CD4-positive, alpha-beta T cell (primary cell): ENCODE results near the gene PTPRN2. TPM values are rescaled to one million over a fixed set of nuclear protein-coding genes. Genes with fewer than 3 reads are reported as not detected.

Source experiments
- ATAC-seq: fragments of 200-7000 bp; cut with Tn5 transposase; one replicate; pipeline ENCODE4 v1.10.0; 2022; ENCODE audit warnings: mild to moderate bottlenecking; ENCODE audit not compliant: poor library complexity
- CTCF ChIA-PET: fragments of 350-600 bp; sonication (Branson Sonifier 250); formaldehyde crosslinking; loops from one replicate; lab custom pipeline; 2021; ENCODE audit warnings: antibody characterized with exemption, inconsistent platforms; lab: Charles Lee
- POLR2A ChIA-PET: fragments of 350-600 bp; sonication (Branson Sonifier 250); formaldehyde crosslinking; loops from one replicate; lab custom pipeline; 2021; ENCODE audit warnings: antibody characterized with exemption, inconsistent platforms; lab: Charles Lee
- DNase-seq, 14 experiments: peaks; one replicate each; pipeline ENCODE4 v3.0.0-alpha.2; 2013 to 2020; ENCODE audit warnings: mixed read lengths in 2 of 14
- H3K27ac ChIP-seq, 2 donors: one replicate each; pipeline versions ENCODE4 v1.5.1 to v1.7.0; 2013; ENCODE audit warnings: low read length in 2 of 2, low read depth in 1 of 2, mild to moderate bottlenecking in 1 of 2
- H3K27me3 ChIP-seq, 2 experiments: 1 replicate in 1 of 2; 2 replicates in 1 of 2; pipeline versions ENCODE4 v1.6.1 to v1.7.0; 2013; ENCODE audit warnings: low read length in 2 of 2, control low read depth in 1 of 2, mild to moderate bottlenecking in 1 of 2, moderate library complexity in 1 of 2; ENCODE audit not compliant: insufficient read depth in 2 of 2, control insufficient read depth in 1 of 2
- H3K36me3 ChIP-seq: one replicate; pipeline ENCODE4 v1.6.1; 2013; ENCODE audit warnings: low read length, control low read depth; ENCODE audit not compliant: insufficient read depth
- H3K4me1 ChIP-seq: one replicate; pipeline ENCODE4 v1.6.1; 2013; ENCODE audit warnings: low read length, control low read depth; ENCODE audit not compliant: insufficient read depth
- H3K4me3 ChIP-seq: one replicate; pipeline ENCODE4 v1.5.1; 2013; ENCODE audit warnings: mild to moderate bottlenecking, low read length, moderate library complexity
- H3K9me3 ChIP-seq, 2 experiments: 1 replicate in 1 of 2; 2 replicates in 1 of 2; pipeline versions ENCODE4 v1.6.1 to v1.7.0; 2013; ENCODE audit warnings: low read length in 2 of 2, mild to moderate bottlenecking in 2 of 2, control low read depth in 1 of 2, moderate library complexity in 1 of 2; ENCODE audit not compliant: control insufficient read depth in 1 of 2, insufficient read depth in 1 of 2
- H3K27ac Mint-ChIP-seq: one replicate; pipeline ENCODE4 v1.8.0; 2020; ENCODE audit warnings: mixed read lengths
- H3K27me3 Mint-ChIP-seq: one replicate; pipeline ENCODE4 v1.8.0; 2021; ENCODE audit warnings: mixed read lengths
- H3K36me3 Mint-ChIP-seq: one replicate; pipeline ENCODE4 v1.8.0; 2021; ENCODE audit warnings: low read depth, mixed read lengths
- H3K4me1 Mint-ChIP-seq: one replicate; pipeline ENCODE4 v1.8.0; 2021; ENCODE audit warnings: low read depth, mixed read lengths
- H3K4me3 Mint-ChIP-seq: one replicate; pipeline ENCODE4 v1.8.0; 2020; ENCODE audit warnings: mild to moderate bottlenecking, mixed read lengths
- H3K9me3 Mint-ChIP-seq: one replicate; pipeline ENCODE4 v1.8.0; 2020; ENCODE audit warnings: mixed read lengths
- CTCF ChIP-seq: fragments of 200-600 bp; IDR thresholded peaks from one replicate; pipeline ENCODE4 v1.8.0; 2022; ENCODE audit warnings: antibody characterized with exemption, mild to moderate bottlenecking
- intact Hi-C, 2 experiments: fragments of 100-400 bp; cut with DNase I in 1 of 2; cut with micrococcal nuclease in 1 of 2; formaldehyde crosslinking; loops; one replicate each; pipeline versions ENCODE4 v1.15.1 to v1.9.0; 2023 to 2025; cut with DNase I, micrococcal nuclease
- total RNA-seq, 174 experiments: library from RNA in 2 of 174; stranded (reverse) in 2 of 174; gene quantifications; one replicate each; pipeline ENCODE4 v1.2.3 and lab custom pipeline; 2021 to 2026

PTPRN2 gene
- total RNA-seq, 2 experiments from 2014 or later, result 0.34 to 0.44 TPM

- TF ChIP-seq CTCF, result no peak
- H3K4me3 ChIP-seq, result no peak overlapping the region
- no peaks in the 10 kb centered on the region for H3K9me3 ChIP-seq
- H3K36me3 Mint-ChIP-seq, result no peaks in the 10 kb centered on the region
- no peak overlapping the region for H3K27ac ChIP-seq
- no peaks in the 10 kb centered on the region for H3K27me3 ChIP-seq
- no peak overlapping the region for H3K4me3 Mint-ChIP-seq
- DNase-seq (no peak), ATAC-seq (no peak)
- intact Hi-C loops, result no loop called here
- no peaks in the 10 kb centered on the region for H3K4me1 Mint-ChIP-seq
- no peaks in the 10 kb centered on the region for H3K4me1 ChIP-seq
- H3K36me3 ChIP-seq, result no peaks in the 10 kb centered on the region
- no peaks in the 10 kb centered on the region for H3K27me3 Mint-ChIP-seq
- no peak overlapping the region for H3K27ac Mint-ChIP-seq
- H3K9me3 Mint-ChIP-seq, result no peaks in the 10 kb centered on the region
- POLR2A ChIA-PET, result no interaction called here
- CTCF ChIA-PET, result no interaction called here
Observed at GRCh38 chr7:157541295-157542067, 1046.1 kb downstream of the PTPRN2 start.

GRCh38 chr7:157540606-157541294, 1046.9 kb downstream of the PTPRN2 start:
- intact Hi-C loops, result no loop called here
- POLR2A ChIA-PET, result no interaction called here
- ATAC-seq, result no peak
- Histone ChIP-seq H3K9me3 (no peaks in the 10 kb centered on the region), H3K36me3 (no peaks in the 10 kb centered on the region), H3K4me3 (no peak overlapping the region), H3K4me1 (no peaks in the 10 kb centered on the region), H3K27me3 (no peaks in the 10 kb centered on the region), H3K27ac (no peak overlapping the region)
- Mint-ChIP-seq H3K36me3 (no peaks in the 10 kb centered on the region), H3K9me3 (no peaks in the 10 kb centered on the region), H3K27ac (no peak overlapping the region), H3K27me3 (no peaks in the 10 kb centered on the region), H3K4me3 (no peak overlapping the region), H3K4me1 (no peaks in the 10 kb centered on the region)
- no peak for TF ChIP-seq CTCF
- CTCF ChIA-PET, result no interaction called here
- no peak for DNase-seq

GRCh38 chr7:157540020-157540419, 1047.6 kb downstream of the PTPRN2 start:
- DNase-seq, result no peak
- intact Hi-C loops, result no loop called here

More at GRCh38 chr7:157540020-157540419, 1047.6 kb downstream of the PTPRN2 start:
- no peaks in the 10 kb centered on the region for H3K36me3 ChIP-seq
- Mint-ChIP-seq H3K9me3 (no peaks in the 10 kb centered on the region), H3K36me3 (no peaks in the 10 kb centered on the region), H3K4me3 (no peak overlapping the region), H3K27ac (no peak overlapping the region), H3K27me3 (no peaks in the 10 kb centered on the region), H3K4me1 (no peaks in the 10 kb centered on the region)
- TF ChIP-seq CTCF, result no peak
- ChIA-PET CTCF (no interaction called here), POLR2A (no interaction called here)
- H3K9me3 ChIP-seq, result no peaks in the 10 kb centered on the region
- H3K27ac ChIP-seq, result no peak overlapping the region
- H3K4me1 ChIP-seq, result no peaks in the 10 kb centered on the region
- no peak for ATAC-seq
- no peak overlapping the region for H3K4me3 ChIP-seq
- no peaks in the 10 kb centered on the region for H3K27me3 ChIP-seq
